Activated B cell treated with CpG ODN at 0.5 μM for 24 hours (primary cell): Measurements from ENCODE around the gene KCNN3. TPM values are rescaled to one million over a fixed set of nuclear protein-coding genes. Genes with fewer than 3 reads are reported as not detected.

Source experiments
- ATAC-seq: fragments of 200-7000 bp; cut with Tn5 transposase; one replicate; pipeline ENCODE4 v1.10.0; 2021; ENCODE audit warnings: low read depth, mild to moderate bottlenecking, moderate library complexity
- CTCF ChIA-PET: fragments of 350-600 bp; sonication (Branson Sonifier 250); formaldehyde crosslinking; loops from one replicate; lab custom pipeline; 2021; ENCODE audit warnings: antibody characterized with exemption; lab: Charles Lee
- POLR2A ChIA-PET: fragments of 350-600 bp; sonication (Branson Sonifier 250); formaldehyde crosslinking; loops from one replicate; lab custom pipeline; 2021; ENCODE audit warnings: antibody characterized with exemption; lab: Charles Lee
- DNase-seq: peaks from one replicate; pipeline ENCODE4 v3.0.0; 2022
- H3K27ac Mint-ChIP-seq: one replicate; pipeline ENCODE4 v1.8.0; 2020; ENCODE audit warnings: mixed read lengths
- H3K27me3 Mint-ChIP-seq: one replicate; pipeline ENCODE4 v1.8.0; 2021; ENCODE audit warnings: mixed read lengths
- H3K36me3 Mint-ChIP-seq: one replicate; pipeline ENCODE4 v1.8.0; 2021; ENCODE audit warnings: low read depth, mixed read lengths
- H3K4me1 Mint-ChIP-seq: one replicate; pipeline ENCODE4 v1.8.0; 2021; ENCODE audit warnings: mixed read lengths
- H3K4me3 Mint-ChIP-seq: one replicate; pipeline ENCODE4 v1.8.0; 2020; ENCODE audit warnings: mild to moderate bottlenecking, mixed read lengths
- H3K9me3 Mint-ChIP-seq: one replicate; pipeline ENCODE4 v1.8.0; 2020; ENCODE audit warnings: mixed read lengths
- intact Hi-C: fragments of 100-400 bp; cut with micrococcal nuclease; formaldehyde crosslinking; loops from one replicate; pipeline ENCODE4 v1.15.1; 2024
- total RNA-seq: library from RNA; stranded (reverse); gene quantifications from 2 replicates; pipeline ENCODE4 v1.2.3, GENCODE V29; 2022
- TF ChIP-seq, protein P1 (sequence below): fragments of 200-600 bp; IDR thresholded peaks from one replicate; pipeline ENCODE4 v1.8.0; 2022; ENCODE audit warnings: antibody characterized with exemption, mild to moderate bottlenecking

The KCNN3 gene
- total RNA-seq, 1 donor from 2014 or later = 1.1 TPM

DNA sequence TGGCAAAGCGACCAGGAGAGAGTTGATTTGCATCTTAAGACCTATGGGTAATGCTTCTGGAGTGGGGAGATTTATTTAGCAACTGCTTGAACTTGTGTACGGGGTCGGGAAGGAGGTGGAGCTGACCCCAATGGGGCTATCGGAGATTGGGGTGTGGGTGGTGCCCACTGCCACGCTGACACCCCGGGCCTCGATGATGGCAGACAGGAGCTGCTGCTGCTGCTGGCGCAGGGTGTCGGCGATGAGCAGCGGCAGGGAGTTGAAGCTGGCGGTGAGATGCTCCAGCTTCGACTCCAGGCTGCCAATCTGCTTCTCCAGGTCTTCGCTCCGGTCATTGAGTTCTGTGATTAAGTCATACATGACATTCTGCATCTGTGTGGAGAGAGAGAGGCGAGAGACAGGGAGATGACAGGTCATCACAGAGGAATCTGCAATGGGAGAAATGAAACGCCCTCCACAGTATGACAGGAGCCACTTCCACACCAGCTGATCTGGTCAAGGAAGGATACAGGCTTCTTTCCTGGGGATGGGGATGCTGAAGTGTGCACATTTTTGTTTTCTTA is 162.1 kb downstream of the KCNN3 start:
- ChIA-PET CTCF (no interaction called here), POLR2A (no interaction called here)
- Mint-ChIP-seq H3K36me3 (no peaks in the 10 kb centered on the region), H3K9me3 (no peaks in the 10 kb centered on the region), H3K27ac (no peak overlapping the region), H3K27me3 (peaks cover 12% of the 10 kb centered on the region), H3K4me1 (no peaks in the 10 kb centered on the region), H3K4me3 (no peak overlapping the region)
- no peak for ATAC-seq
- intact Hi-C loops = no loop called here
- DNase-seq = no peak
- TF ChIP-seq, protein P1, sequence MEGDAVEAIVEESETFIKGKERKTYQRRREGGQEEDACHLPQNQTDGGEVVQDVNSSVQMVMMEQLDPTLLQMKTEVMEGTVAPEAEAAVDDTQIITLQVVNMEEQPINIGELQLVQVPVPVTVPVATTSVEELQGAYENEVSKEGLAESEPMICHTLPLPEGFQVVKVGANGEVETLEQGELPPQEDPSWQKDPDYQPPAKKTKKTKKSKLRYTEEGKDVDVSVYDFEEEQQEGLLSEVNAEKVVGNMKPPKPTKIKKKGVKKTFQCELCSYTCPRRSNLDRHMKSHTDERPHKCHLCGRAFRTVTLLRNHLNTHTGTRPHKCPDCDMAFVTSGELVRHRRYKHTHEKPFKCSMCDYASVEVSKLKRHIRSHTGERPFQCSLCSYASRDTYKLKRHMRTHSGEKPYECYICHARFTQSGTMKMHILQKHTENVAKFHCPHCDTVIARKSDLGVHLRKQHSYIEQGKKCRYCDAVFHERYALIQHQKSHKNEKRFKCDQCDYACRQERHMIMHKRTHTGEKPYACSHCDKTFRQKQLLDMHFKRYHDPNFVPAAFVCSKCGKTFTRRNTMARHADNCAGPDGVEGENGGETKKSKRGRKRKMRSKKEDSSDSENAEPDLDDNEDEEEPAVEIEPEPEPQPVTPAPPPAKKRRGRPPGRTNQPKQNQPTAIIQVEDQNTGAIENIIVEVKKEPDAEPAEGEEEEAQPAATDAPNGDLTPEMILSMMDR = no peak

DNA sequence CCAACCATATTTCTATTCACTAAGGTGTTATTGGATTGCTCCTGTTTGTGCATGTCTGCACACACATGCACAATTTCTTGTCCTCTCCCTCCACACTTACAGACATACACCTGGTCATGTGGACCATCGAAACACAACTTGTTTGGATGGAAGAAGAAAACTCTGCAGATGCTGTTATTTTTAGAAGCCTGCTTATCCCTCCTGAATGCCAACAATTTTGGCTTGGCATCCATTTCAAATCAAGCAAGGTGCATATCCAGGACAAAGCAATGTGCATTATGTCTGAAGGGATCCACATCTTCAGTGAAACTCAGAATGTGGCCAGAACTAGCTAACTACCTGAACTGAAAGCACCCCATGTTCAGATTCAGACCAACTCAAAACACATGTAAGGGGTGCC is 163.2 kb downstream of the KCNN3 start:
- H3K4me3 Mint-ChIP-seq = no peak overlapping the region
- H3K27me3 Mint-ChIP-seq = peaks cover 14% of the 10 kb centered on the region
- CTCF ChIA-PET = no interaction called here
- intact Hi-C loops = no loop called here
- H3K36me3 Mint-ChIP-seq = no peaks in the 10 kb centered on the region
- DNase-seq = no peak
- POLR2A ChIA-PET = interaction anchor here (0.6 kb wide), 1 partner anchor 16 kb away, joined by 3 read pairs; no protein-coding TSS in a partner anchor
- TF ChIP-seq, protein P1 = no peak
- no peak for ATAC-seq
- no peaks in the 10 kb centered on the region for H3K4me1 Mint-ChIP-seq
- H3K9me3 Mint-ChIP-seq = no peaks in the 10 kb centered on the region
- H3K27ac Mint-ChIP-seq = no peak overlapping the region

DNA sequence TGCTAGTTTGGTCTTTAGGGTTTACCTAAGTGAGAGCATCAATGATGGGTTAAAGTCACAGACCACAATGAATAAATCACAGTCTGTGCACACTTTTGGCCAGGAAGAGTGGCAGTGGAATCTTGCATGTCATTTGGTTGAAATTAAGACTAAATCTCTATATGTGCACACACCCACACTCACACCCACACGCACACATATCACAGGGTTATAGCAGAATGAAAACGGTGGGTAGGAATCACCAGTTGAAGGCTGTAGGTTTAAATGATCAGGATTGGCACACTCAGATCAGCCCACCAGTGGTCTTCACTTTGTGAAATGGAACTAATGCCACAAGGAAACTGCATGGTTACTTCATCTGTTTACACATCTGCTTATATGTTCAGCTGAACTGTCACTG is 164.5 kb downstream of the KCNN3 start:
- Mint-ChIP-seq H3K27ac (no peak overlapping the region), H3K9me3 (no peaks in the 10 kb centered on the region), H3K36me3 (no peaks in the 10 kb centered on the region), H3K4me3 (no peak overlapping the region), H3K27me3 (peaks cover 16% of the 10 kb centered on the region), H3K4me1 (no peaks in the 10 kb centered on the region)
- CTCF ChIA-PET = no interaction called here
- intact Hi-C loops = no loop called here
- DNase-seq (no peak), ATAC-seq (no peak)
- TF ChIP-seq, protein P1 = no peak
- POLR2A ChIA-PET = no interaction called here

DNA sequence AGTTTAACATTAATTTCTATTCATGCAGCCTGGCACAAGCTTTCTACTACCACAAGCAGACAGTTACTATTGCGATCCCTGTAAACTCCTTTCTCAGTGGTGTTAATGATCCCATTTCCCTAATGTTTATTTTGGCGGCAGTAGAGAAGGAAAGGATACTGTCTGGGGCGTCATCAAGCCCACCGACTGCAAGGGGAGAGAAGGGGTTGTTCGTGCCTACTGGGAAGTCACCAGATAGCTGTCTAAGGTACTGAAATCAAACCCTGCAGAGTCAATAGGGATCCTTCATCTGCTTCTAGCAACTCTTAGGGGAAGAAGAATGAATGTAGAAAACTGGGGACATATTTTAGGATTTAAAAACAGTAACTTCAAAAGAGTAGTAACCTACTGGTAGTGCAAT is 166.9 kb downstream of the KCNN3 start:
- Mint-ChIP-seq H3K27me3 (peaks cover 16% of the 10 kb centered on the region), H3K9me3 (no peaks in the 10 kb centered on the region), H3K4me1 (no peaks in the 10 kb centered on the region), H3K27ac (no peak overlapping the region), H3K4me3 (no peak overlapping the region), H3K36me3 (no peaks in the 10 kb centered on the region)
- no peak for ATAC-seq
- POLR2A ChIA-PET = no interaction called here
- no peak for DNase-seq
- intact Hi-C loops = no loop called here
- CTCF ChIA-PET = no interaction called here
- TF ChIP-seq, protein P1 = no peak

DNA sequence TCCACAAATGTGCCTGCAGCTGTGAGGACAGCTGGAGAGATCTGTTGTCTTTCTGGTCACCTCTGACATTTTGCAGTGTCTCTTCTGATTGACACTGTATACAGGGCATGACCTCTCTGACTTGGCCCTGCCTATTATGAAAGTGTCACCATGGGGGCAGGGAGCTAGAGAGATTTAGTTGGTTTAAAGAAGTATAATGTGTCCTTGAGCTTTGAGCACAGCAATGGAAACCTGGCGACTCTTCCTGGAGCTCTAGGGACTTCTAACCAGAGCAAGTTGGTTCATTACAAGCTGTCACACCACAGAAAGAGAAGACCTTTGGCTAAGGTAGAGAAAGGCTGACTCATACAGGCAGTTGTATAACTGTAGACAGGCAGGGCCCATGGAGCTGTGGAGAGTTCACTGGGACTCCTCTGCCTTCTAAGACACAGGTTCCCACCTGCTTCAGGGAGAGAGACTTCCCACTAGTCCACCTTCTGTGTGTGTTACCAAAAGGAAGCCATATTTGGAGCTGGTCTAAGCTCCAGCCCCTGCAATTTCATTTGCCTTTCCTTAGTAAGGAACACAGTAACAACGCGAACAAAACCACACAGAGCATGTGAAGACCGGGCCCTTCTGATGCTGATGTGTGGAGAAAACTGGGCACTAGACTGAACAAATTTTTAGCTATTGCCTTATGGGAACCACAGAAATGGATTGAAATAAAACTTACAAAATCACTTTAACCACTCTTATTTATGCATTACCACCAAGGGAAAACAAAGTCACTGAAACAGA is 171.6 kb downstream of the KCNN3 start:
- no peak overlapping the region for H3K4me3 Mint-ChIP-seq
- H3K27me3 Mint-ChIP-seq = peaks cover 18% of the 10 kb centered on the region
- CTCF ChIA-PET = no interaction called here
- DNase-seq (no peak), ATAC-seq (no peak)
- POLR2A ChIA-PET = no interaction called here
- intact Hi-C loops = no loop called here
- H3K4me1 Mint-ChIP-seq = no peaks in the 10 kb centered on the region
- H3K36me3 Mint-ChIP-seq = no peaks in the 10 kb centered on the region
- H3K27ac Mint-ChIP-seq = no peak overlapping the region
- TF ChIP-seq, protein P1 = no peak
- no peaks in the 10 kb centered on the region for H3K9me3 Mint-ChIP-seq
